HepG2 (cell line): ENCODE data around the gene GATAD2B. TPM values are rescaled to one million over a fixed set of nuclear protein-coding genes. Genes with fewer than 3 reads are reported as not detected.

ENCODE experiments used
- HHEX ChIP-seq: IDR thresholded peaks from 2 replicates; pipeline ENCODE4 v1.6.1; 2016; ENCODE audit warnings: control low read depth
- KLF11 ChIP-seq: IDR thresholded peaks from 2 replicates; pipeline ENCODE4 v1.6.1; 2016; ENCODE audit warnings: missing compliant biosample characterization
- SATB2 ChIP-seq: sonication (generic); formaldehyde crosslinking; IDR thresholded peaks from 2 replicates; pipeline ENCODE4 v1.5.0; 2020; ENCODE audit warnings: missing genetic modification reagents
- SMC3 ChIP-seq: IDR thresholded peaks from 2 replicates; pipeline ENCODE4 v1.6.1; 2011; ENCODE audit warnings: low read length, improper control_type of control experiment
- SNRNP70 ChIP-seq: fragments of 200-400 bp; formaldehyde crosslinking; IDR thresholded peaks from 2 replicates; pipeline ENCODE4 v1.6.1; 2017; ENCODE audit warnings: mild to moderate bottlenecking, low read depth, low read length, moderate library complexity
- ZMYM3 ChIP-seq: sonication (generic); formaldehyde crosslinking; IDR thresholded peaks from 2 replicates; pipeline ENCODE4 v1.5.1; 2020; ENCODE audit warnings: mild to moderate bottlenecking, missing genetic modification reagents
- ZNF772 ChIP-seq: sonication (generic); formaldehyde crosslinking; IDR thresholded peaks from 2 replicates; pipeline ENCODE4 v1.5.0; 2020; ENCODE audit warnings: mild to moderate bottlenecking, missing genetic modification reagents
- ZSCAN22 ChIP-seq: sonication (generic); formaldehyde crosslinking; IDR thresholded peaks from 2 replicates; pipeline ENCODE4 v1.4.0; 2020; ENCODE audit warnings: mild to moderate bottlenecking, missing genetic modification reagents
- ZSCAN25 ChIP-seq: sonication (generic); formaldehyde crosslinking; IDR thresholded peaks from 2 replicates; pipeline ENCODE4 v1.8.0; 2022; ENCODE audit warnings: mild to moderate bottlenecking, missing genetic modification reagents
- polyA plus RNA-seq, 8 experiments: library from polyadenylated mRNA; depleted of rRNA in 3 of 8; stranded (reverse) in 7 of 8; unstranded in 1 of 8; fragments of >200 nt; fragmentation: Illumina TruSeq in 4 of 8; extraction: Trizol in 4 of 8; gene quantifications; 2 replicates each; pipeline versions ENCODE4 v1.2.1 to v1.2.3, GENCODE V29; 2011 to 2016; ENCODE audit warnings: low read depth in 4 of 8, missing spikeins in 1 of 8, mixed read lengths in 1 of 8; ENCODE audit not compliant: insufficient read depth in 1 of 8
- total RNA-seq, 5 experiments: library from RNA; depleted of rRNA; stranded (reverse); fragments of >200 nt; fragmentation: Illumina TruSeq; extraction: Trizol; gene quantifications; 2 replicates each; pipeline ENCODE4 v1.2.3, GENCODE V29; 2016; ENCODE audit warnings: low read depth in 1 of 5
- TF ChIP-seq, protein P1 (sequence below): sonication (generic); formaldehyde crosslinking; IDR thresholded peaks from 2 replicates; pipeline ENCODE4 v1.4.0; 2020; ENCODE audit warnings: missing genetic modification reagents
- TF ChIP-seq, protein P2 (sequence below): sonication (generic); formaldehyde crosslinking; IDR thresholded peaks from 2 replicates; pipeline ENCODE4 v1.4.0; 2020; ENCODE audit warnings: mild to moderate bottlenecking, missing genetic modification reagents, borderline replicate concordance
- TF ChIP-seq, protein P3 (sequence below): sonication (generic); formaldehyde crosslinking; IDR thresholded peaks from 2 replicates; pipeline ENCODE4 v1.4.0; 2020; ENCODE audit warnings: missing genetic modification reagents; ENCODE audit errors: not compliant biosample characterization
- TF ChIP-seq, protein P4 (sequence below): sonication (generic); formaldehyde crosslinking; IDR thresholded peaks from 2 replicates; pipeline ENCODE4 v1.4.0; 2020; ENCODE audit warnings: missing genetic modification reagents
- TF ChIP-seq, protein P5 (sequence below): sonication (generic); formaldehyde crosslinking; IDR thresholded peaks from 2 replicates; pipeline ENCODE4 v1.4.0; 2020; ENCODE audit warnings: missing genetic modification reagents, mild to moderate bottlenecking, borderline replicate concordance

Gene GATAD2B
- total and polyA plus RNA-seq, 2 of the 13 experiments (the other 11 are each of a cell fraction or from before 2014, with no cell fraction given), result 3.2 to 5.2 TPM

DNA sequence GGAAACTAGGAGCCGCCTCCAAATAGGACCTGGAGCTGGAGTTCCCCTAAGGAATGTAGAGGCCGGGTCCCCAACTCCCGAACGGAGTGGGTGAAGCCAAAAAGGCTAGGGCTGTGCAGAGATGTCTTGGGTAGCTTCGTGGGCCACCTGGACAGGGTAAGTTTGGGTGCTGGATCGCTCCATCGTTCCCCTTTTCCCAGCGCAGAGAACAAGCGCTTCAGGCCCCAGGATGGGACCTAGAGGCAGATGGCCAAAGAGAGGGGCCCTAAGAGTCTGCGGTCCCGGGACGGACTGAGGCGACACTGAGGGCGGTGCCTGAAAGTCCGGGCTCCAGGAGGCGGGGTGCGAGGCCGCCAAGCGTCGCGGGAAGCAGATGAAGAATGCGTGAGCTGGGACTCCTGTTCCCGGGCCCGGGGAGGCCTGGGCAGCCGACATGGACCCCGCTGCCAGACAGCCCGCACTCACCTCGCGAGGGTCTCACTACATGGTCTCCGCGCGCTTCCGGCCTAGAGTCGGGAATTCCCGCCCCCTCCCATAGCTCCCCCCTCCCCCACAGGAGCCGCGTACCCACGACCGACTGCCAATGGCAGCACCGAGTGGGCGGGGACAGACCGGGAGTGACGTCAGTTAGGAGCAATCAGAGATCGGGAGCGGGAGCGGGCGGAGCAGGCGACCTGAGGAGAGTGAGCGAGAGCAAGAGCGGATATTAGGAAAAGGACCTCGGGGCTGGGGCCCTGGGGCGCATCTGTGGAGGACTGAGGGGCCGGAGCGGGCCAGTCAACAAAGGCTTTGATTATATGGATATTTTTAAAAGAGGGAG is 40.5 kb upstream of the GATAD2B start, which contains the start of gene SLC39A1 (continued):
- TF ChIP-seq, protein P1, sequence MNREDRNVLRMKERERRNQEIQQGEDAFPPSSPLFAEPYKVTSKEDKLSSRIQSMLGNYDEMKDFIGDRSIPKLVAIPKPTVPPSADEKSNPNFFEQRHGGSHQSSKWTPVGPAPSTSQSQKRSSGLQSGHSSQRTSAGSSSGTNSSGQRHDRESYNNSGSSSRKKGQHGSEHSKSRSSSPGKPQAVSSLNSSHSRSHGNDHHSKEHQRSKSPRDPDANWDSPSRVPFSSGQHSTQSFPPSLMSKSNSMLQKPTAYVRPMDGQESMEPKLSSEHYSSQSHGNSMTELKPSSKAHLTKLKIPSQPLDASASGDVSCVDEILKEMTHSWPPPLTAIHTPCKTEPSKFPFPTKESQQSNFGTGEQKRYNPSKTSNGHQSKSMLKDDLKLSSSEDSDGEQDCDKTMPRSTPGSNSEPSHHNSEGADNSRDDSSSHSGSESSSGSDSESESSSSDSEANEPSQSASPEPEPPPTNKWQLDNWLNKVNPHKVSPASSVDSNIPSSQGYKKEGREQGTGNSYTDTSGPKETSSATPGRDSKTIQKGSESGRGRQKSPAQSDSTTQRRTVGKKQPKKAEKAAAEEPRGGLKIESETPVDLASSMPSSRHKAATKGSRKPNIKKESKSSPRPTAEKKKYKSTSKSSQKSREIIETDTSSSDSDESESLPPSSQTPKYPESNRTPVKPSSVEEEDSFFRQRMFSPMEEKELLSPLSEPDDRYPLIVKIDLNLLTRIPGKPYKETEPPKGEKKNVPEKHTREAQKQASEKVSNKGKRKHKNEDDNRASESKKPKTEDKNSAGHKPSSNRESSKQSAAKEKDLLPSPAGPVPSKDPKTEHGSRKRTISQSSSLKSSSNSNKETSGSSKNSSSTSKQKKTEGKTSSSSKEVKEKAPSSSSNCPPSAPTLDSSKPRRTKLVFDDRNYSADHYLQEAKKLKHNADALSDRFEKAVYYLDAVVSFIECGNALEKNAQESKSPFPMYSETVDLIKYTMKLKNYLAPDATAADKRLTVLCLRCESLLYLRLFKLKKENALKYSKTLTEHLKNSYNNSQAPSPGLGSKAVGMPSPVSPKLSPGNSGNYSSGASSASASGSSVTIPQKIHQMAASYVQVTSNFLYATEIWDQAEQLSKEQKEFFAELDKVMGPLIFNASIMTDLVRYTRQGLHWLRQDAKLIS (CRISPR knock-in tag), result no peak
- TF ChIP-seq ZNF772 (CRISPR knock-in tag), result no peak
- TF ChIP-seq, protein P2, sequence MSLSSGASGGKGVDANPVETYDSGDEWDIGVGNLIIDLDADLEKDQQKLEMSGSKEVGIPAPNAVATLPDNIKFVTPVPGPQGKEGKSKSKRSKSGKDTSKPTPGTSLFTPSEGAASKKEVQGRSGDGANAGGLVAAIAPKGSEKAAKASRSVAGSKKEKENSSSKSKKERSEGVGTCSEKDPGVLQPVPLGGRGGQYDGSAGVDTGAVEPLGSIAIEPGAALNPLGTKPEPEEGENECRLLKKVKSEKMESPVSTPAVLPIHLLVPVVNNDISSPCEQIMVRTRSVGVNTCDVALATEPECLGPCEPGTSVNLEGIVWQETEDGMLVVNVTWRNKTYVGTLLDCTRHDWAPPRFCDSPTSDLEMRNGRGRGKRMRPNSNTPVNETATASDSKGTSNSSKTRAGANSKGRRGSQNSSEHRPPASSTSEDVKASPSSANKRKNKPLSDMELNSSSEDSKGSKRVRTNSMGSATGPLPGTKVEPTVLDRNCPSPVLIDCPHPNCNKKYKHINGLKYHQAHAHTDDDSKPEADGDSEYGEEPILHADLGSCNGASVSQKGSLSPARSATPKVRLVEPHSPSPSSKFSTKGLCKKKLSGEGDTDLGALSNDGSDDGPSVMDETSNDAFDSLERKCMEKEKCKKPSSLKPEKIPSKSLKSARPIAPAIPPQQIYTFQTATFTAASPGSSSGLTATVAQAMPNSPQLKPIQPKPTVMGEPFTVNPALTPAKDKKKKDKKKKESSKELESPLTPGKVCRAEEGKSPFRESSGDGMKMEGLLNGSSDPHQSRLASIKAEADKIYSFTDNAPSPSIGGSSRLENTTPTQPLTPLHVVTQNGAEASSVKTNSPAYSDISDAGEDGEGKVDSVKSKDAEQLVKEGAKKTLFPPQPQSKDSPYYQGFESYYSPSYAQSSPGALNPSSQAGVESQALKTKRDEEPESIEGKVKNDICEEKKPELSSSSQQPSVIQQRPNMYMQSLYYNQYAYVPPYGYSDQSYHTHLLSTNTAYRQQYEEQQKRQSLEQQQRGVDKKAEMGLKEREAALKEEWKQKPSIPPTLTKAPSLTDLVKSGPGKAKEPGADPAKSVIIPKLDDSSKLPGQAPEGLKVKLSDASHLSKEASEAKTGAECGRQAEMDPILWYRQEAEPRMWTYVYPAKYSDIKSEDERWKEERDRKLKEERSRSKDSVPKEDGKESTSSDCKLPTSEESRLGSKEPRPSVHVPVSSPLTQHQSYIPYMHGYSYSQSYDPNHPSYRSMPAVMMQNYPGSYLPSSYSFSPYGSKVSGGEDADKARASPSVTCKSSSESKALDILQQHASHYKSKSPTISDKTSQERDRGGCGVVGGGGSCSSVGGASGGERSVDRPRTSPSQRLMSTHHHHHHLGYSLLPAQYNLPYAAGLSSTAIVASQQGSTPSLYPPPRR (CRISPR knock-in tag), result peak; percentile 28; the same call in 1 of the 2 replicates
- TF ChIP-seq SMC3, result no peak
- no peak for TF ChIP-seq SNRNP70
- TF ChIP-seq, protein P3, sequence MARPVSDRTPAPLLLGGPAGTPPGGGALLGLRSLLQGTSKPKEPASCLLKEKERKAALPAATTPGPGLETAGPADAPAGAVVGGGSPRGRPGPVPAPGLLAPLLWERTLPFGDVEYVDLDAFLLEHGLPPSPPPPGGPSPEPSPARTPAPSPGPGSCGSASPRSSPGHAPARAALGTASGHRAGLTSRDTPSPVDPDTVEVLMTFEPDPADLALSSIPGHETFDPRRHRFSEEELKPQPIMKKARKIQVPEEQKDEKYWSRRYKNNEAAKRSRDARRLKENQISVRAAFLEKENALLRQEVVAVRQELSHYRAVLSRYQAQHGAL (CRISPR knock-in tag), result peak; percentile 62
- TF ChIP-seq, protein P4, sequence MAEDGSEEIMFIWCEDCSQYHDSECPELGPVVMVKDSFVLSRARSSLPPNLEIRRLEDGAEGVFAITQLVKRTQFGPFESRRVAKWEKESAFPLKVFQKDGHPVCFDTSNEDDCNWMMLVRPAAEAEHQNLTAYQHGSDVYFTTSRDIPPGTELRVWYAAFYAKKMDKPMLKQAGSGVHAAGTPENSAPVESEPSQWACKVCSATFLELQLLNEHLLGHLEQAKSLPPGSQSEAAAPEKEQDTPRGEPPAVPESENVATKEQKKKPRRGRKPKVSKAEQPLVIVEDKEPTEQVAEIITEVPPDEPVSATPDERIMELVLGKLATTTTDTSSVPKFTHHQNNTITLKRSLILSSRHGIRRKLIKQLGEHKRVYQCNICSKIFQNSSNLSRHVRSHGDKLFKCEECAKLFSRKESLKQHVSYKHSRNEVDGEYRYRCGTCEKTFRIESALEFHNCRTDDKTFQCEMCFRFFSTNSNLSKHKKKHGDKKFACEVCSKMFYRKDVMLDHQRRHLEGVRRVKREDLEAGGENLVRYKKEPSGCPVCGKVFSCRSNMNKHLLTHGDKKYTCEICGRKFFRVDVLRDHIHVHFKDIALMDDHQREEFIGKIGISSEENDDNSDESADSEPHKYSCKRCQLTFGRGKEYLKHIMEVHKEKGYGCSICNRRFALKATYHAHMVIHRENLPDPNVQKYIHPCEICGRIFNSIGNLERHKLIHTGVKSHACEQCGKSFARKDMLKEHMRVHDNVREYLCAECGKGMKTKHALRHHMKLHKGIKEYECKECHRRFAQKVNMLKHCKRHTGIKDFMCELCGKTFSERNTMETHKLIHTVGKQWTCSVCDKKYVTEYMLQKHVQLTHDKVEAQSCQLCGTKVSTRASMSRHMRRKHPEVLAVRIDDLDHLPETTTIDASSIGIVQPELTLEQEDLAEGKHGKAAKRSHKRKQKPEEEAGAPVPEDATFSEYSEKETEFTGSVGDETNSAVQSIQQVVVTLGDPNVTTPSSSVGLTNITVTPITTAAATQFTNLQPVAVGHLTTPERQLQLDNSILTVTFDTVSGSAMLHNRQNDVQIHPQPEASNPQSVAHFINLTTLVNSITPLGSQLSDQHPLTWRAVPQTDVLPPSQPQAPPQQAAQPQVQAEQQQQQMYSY (CRISPR knock-in tag), result peak; percentile 66; the same call in 1 of the 2 replicates
- 0 out of 2 replicates have a peak, but pooled peaks have one; percentile 67 for TF ChIP-seq SATB2 (CRISPR knock-in tag)
- TF ChIP-seq ZSCAN22 (CRISPR knock-in tag), result no peak
- TF ChIP-seq KLF11 (CRISPR knock-in tag), result no peak
- TF ChIP-seq ZSCAN25 (CRISPR knock-in tag), result peak; percentile 16; the same call in 1 of the 2 replicates
- TF ChIP-seq, protein P5, sequence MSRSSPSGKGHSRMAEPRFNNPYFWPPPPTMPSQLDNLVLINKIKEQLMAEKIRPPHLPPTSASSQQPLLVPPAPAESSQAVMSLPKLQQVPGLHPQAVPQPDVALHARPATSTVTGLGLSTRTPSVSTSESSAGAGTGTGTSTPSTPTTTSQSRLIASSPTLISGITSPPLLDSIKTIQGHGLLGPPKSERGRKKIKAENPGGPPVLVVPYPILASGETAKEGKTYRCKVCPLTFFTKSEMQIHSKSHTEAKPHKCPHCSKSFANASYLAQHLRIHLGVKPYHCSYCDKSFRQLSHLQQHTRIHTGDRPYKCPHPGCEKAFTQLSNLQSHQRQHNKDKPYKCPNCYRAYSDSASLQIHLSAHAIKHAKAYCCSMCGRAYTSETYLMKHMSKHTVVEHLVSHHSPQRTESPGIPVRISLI (CRISPR knock-in tag), result no peak
- no peak for TF ChIP-seq HHEX (CRISPR knock-in tag)
- TF ChIP-seq ZMYM3 (CRISPR knock-in tag), result no peak
